IPS-18c (cell line): ENCODE data around the gene SIPA1.

Experiments used
- H3K4me3 ChIP-seq: 2 replicates; pipeline ENCODE4 v1.7.0; 2013; ENCODE audit warnings: low read depth, mild to moderate bottlenecking, low read length, moderate library complexity; ENCODE audit not compliant: insufficient read depth
- H3K9me3 ChIP-seq: one replicate; pipeline ENCODE4 v1.6.1; 2013; ENCODE audit warnings: mild to moderate bottlenecking, low read length, moderate library complexity; ENCODE audit not compliant: control insufficient read depth, insufficient read depth

The SIPA1 gene

GRCh38 chr11:65599955-65600246, 38.0 kb upstream of the SIPA1 start:
- no peak overlapping the region for H3K4me3 ChIP-seq
- peaks cover 1% of the 10 kb centered on the region for H3K9me3 ChIP-seq

- Histone ChIP-seq H3K4me3 (no peak overlapping the region), H3K9me3 (peaks cover 2% of the 10 kb centered on the region)
These were observed 33.6 kb upstream of the SIPA1 start for GRCh38 chr11:65604258-65604657.

- peak overlapping the region; percentile 44 for H3K4me3 ChIP-seq
- peaks cover 2% of the 10 kb centered on the region for H3K9me3 ChIP-seq
These were observed 30.9 kb upstream of the SIPA1 start for GRCh38 chr11:65606876-65607613.

GRCh38 chr11:65607614-65608426, 30.1 kb upstream of the SIPA1 start:
- Histone ChIP-seq H3K9me3 (peaks cover 2% of the 10 kb centered on the region), H3K4me3 (peak overlapping the region; percentile 44)

- H3K9me3 ChIP-seq, result peaks cover 2% of the 10 kb centered on the region
- H3K4me3 ChIP-seq, result no peak overlapping the region
These were observed 28.7 kb upstream of the SIPA1 start for GRCh38 chr11:65609229-65609628.

- Histone ChIP-seq H3K4me3 (no peak overlapping the region), H3K9me3 (peaks cover 2% of the 10 kb centered on the region)
These were observed 28.2 kb upstream of the SIPA1 start for GRCh38 chr11:65609665-65610064.

GRCh38 chr11:65610404-65610803, 27.5 kb upstream of the SIPA1 start:
- Histone ChIP-seq H3K9me3 (peaks cover 2% of the 10 kb centered on the region), H3K4me3 (no peak overlapping the region)

GRCh38 chr11:65611028-65611757, 26.7 kb upstream of the SIPA1 start:
- Histone ChIP-seq H3K9me3 (peaks cover 3% of the 10 kb centered on the region), H3K4me3 (no peak overlapping the region)

- H3K4me3 ChIP-seq, result no peak overlapping the region
These were observed 25.9 kb upstream of the SIPA1 start for GRCh38 chr11:65611758-65612603.

GRCh38 chr11:65612691-65613090, 25.2 kb upstream of the SIPA1 start:
- H3K4me3 ChIP-seq, result peak overlapping the region; percentile 6; the same call in 1 of the 2 replicates
- peaks cover 5% of the 10 kb centered on the region for H3K9me3 ChIP-seq

More at GRCh38 chr11:65611758-65612603, 25.9 kb upstream of the SIPA1 start:
- H3K9me3 ChIP-seq, result peaks cover 5% of the 10 kb centered on the region

- Histone ChIP-seq H3K4me3 (peak overlapping the region; percentile 82), H3K9me3 (peaks cover 3% of the 10 kb centered on the region)
These were observed 24.6 kb upstream of the SIPA1 start for GRCh38 chr11:65613091-65613928.

GRCh38 chr11:65615229-65615949, 22.5 kb upstream of the SIPA1 start, which contains the start of gene PCNX3:
PCNX3 (plus strand) TSS chr11:65615776; CDS start chr11:65616312, 536 bp downstream.
- peaks cover 3% of the 10 kb centered on the region for H3K9me3 ChIP-seq
- peak within 1 kb of the TSS; percentile 89 for H3K4me3 ChIP-seq

- peaks cover 3% of the 10 kb centered on the region for H3K9me3 ChIP-seq
- H3K4me3 ChIP-seq, result peak overlapping the region; percentile 89
These were observed 21.8 kb upstream of the SIPA1 start for GRCh38 chr11:65615950-65616574.

GRCh38 chr11:65616575-65617001, 21.3 kb upstream of the SIPA1 start:
- peaks cover 3% of the 10 kb centered on the region for H3K9me3 ChIP-seq
- peak overlapping the region; percentile 89 for H3K4me3 ChIP-seq

- H3K9me3 ChIP-seq, result peaks cover 3% of the 10 kb centered on the region
- no peak overlapping the region for H3K4me3 ChIP-seq
These were observed 20.6 kb upstream of the SIPA1 start for GRCh38 chr11:65617136-65617850.
